GM04504 (cell line): ENCODE results near the gene GMPPA.

Source experiments
- DNase-seq: peaks from one replicate; pipeline ENCODE4 v3.0.0-alpha.2; 2012; ENCODE audit warnings: low read depth

GMPPA gene

GRCh38 chr2:219506802-219507526 lies 8.3 kb downstream of the GMPPA start:
- no peak for DNase-seq

GRCh38 chr2:219507581-219508443 lies 9.1 kb downstream of the GMPPA start:
- no peak for DNase-seq

GRCh38 chr2:219508444-219508734 lies 9.7 kb downstream of the GMPPA start:
- no peak for DNase-seq

GRCh38 chr2:219508971-219509779 lies 10.5 kb downstream of the GMPPA start:
- no peak for DNase-seq

GRCh38 chr2:219509780-219510511 lies 11.3 kb downstream of the GMPPA start:
- no peak for DNase-seq

GRCh38 chr2:219510512-219511135 lies 11.9 kb downstream of the GMPPA start:
- DNase-seq: no peak

GRCh38 chr2:219511547-219512325 lies 13.0 kb downstream of the GMPPA start:
- DNase-seq: no peak

- DNase-seq: no peak
These were observed 14.0 kb downstream of the GMPPA start for GRCh38 chr2:219512524-219513216.

GRCh38 chr2:219513787-219514186 lies 15.1 kb downstream of the GMPPA start:
- no peak for DNase-seq

GRCh38 chr2:219514196-219514761 lies 15.6 kb downstream of the GMPPA start, which contains the start of gene ASIC4:
Gene ASIC4 (plus strand): TSS chr2:219514482. CDS start chr2:219514725, 243 bp downstream.
- no peak for DNase-seq

- DNase-seq: no peak
These were observed 16.1 kb downstream of the GMPPA start for GRCh38 chr2:219514836-219515235.

GRCh38 chr2:219515874-219516629 lies 17.4 kb downstream of the GMPPA start:
- DNase-seq: no peak

GRCh38 chr2:219516888-219517287 lies 18.2 kb downstream of the GMPPA start:
- no peak for DNase-seq

- DNase-seq: no peak
These were observed 19.5 kb downstream of the GMPPA start for GRCh38 chr2:219517954-219518778.

GRCh38 chr2:219519526-219519916 lies 20.8 kb downstream of the GMPPA start:
- DNase-seq: no peak

- DNase-seq: no peak
These were observed 21.4 kb downstream of the GMPPA start for GRCh38 chr2:219520079-219520478.

GRCh38 chr2:219521066-219521880 lies 22.6 kb downstream of the GMPPA start:
- no peak for DNase-seq
